Choroid plexus epithelial cell (primary cell): Measurements from ENCODE around the gene RHD.
"Not testable (repeated sequence)": the region's sequence is repeated elsewhere in the genome, so short reads cannot be mapped to it uniquely, and the experiment has no call there.

Experiments
- DNase-seq: peaks from one replicate; pipeline ENCODE4 v3.0.0-alpha.2; 2010; ENCODE audit warnings: low read depth
- H3K4me3 ChIP-seq: 2 replicates; pipeline ENCODE4 v1.5.1; 2011; ENCODE audit warnings: low read depth, mild to moderate bottlenecking, control low read depth, low read length, moderate library complexity
- CTCF ChIP-seq: conservative IDR thresholded peaks from 2 replicates; pipeline ENCODE4 v1.5.1; 2011; ENCODE audit warnings: low read depth, mild to moderate bottlenecking, control low read depth, inconsistent platforms, low read length, moderate library complexity

Gene RHD

GRCh38 chr1:25272238-25272637 lies at the start of gene RHD:
Gene RHD (plus strand): TSS chr1:25272509. CDS start chr1:25272548, 39 bp downstream.
- not testable (repeated sequence) for H3K4me3 ChIP-seq, DNase-seq

- no peak overlapping the region for H3K4me3 ChIP-seq
- no peak for DNase-seq
- no peak for TF ChIP-seq CTCF
These were observed 49.7 kb upstream of the RHD start for GRCh38 chr1:25222606-25223005.

- no peak overlapping the region for H3K4me3 ChIP-seq
- peak; percentile 60 for DNase-seq
- TF ChIP-seq CTCF: no peak
These were observed 48.8 kb upstream of the RHD start for GRCh38 chr1:25223471-25223870.

- peak within 1 kb of the TSS; percentile 92 for H3K4me3 ChIP-seq
- peak; percentile 96 for DNase-seq
- TF ChIP-seq CTCF: no peak
These were observed 40.1 kb upstream of the RHD start, which contains the start of gene SYF2 for GRCh38 chr1:25232027-25232865. Gene SYF2 (minus strand): TSS chr1:25232502. CDS start chr1:25232467, 35 bp downstream.

GRCh38 chr1:25232866-25233784 lies 39.2 kb upstream of the RHD start:
- H3K4me3 ChIP-seq: peak overlapping the region; percentile 92
- peak; percentile 97 for DNase-seq
- peak; percentile 4 for TF ChIP-seq CTCF

GRCh38 chr1:25235411-25235810 lies 36.9 kb upstream of the RHD start:
- not testable (repeated sequence) for H3K4me3 ChIP-seq, DNase-seq

- not testable (repeated sequence) for H3K4me3 ChIP-seq, DNase-seq
These were observed 36.0 kb upstream of the RHD start for GRCh38 chr1:25236261-25236660.

GRCh38 chr1:25238046-25238445 lies 34.3 kb upstream of the RHD start:
- TF ChIP-seq CTCF: no peak
- H3K4me3 ChIP-seq: no peak overlapping the region
- DNase-seq: no peak
